Mesenchymal stem cell (in vitro differentiated cells and primary cell): Measurements from ENCODE around the gene CROT. TPM values are rescaled to one million over a fixed set of nuclear protein-coding genes. Genes with fewer than 3 reads are reported as not detected.

Source experiments
- DNase-seq: peaks from one replicate; pipeline ENCODE4 v3.0.0-alpha.2; 2013
- H2AFZ ChIP-seq: one replicate; pipeline ENCODE4 v1.6.1; 2013; ENCODE audit warnings: low read depth, mild to moderate bottlenecking, control low read depth, inconsistent platforms, low read length, moderate library complexity
- H2AK5ac ChIP-seq: 2 replicates; pipeline ENCODE4 v1.6.1; 2013; ENCODE audit warnings: low read length, moderate library complexity, mild to moderate bottlenecking, inconsistent platforms; ENCODE audit not compliant: severe bottlenecking
- H2BK120ac ChIP-seq: one replicate; pipeline ENCODE4 v1.6.1; 2013; ENCODE audit warnings: low read depth, mild to moderate bottlenecking, inconsistent platforms, low read length, moderate library complexity
- H2BK12ac ChIP-seq, 2 experiments: one replicate each; pipeline ENCODE4 v1.6.1; 2013; ENCODE audit warnings: inconsistent platforms in 2 of 2, low read length in 2 of 2, mild to moderate bottlenecking in 2 of 2, moderate library complexity in 2 of 2, control low read depth in 1 of 2
- H2BK15ac ChIP-seq: one replicate; pipeline ENCODE4 v1.6.1; 2013; ENCODE audit warnings: mild to moderate bottlenecking, low read depth, inconsistent platforms; ENCODE audit not compliant: poor library complexity, severe bottlenecking
- H2BK5ac ChIP-seq: 2 replicates; pipeline ENCODE4 v1.6.1; 2013; ENCODE audit warnings: low read depth, mild to moderate bottlenecking, low read length, control low read depth, inconsistent platforms; ENCODE audit not compliant: poor library complexity, severe bottlenecking
- H3K14ac ChIP-seq, 2 experiments: one replicate each; pipeline ENCODE4 v1.6.1; 2013; ENCODE audit warnings: inconsistent platforms in 2 of 2, low read length in 2 of 2, control low read depth in 1 of 2, mild to moderate bottlenecking in 1 of 2, moderate library complexity in 1 of 2
- H3K18ac ChIP-seq, 2 experiments: one replicate each; pipeline ENCODE4 v1.6.1; 2013; ENCODE audit warnings: inconsistent platforms in 2 of 2, low read length in 2 of 2, control low read depth in 1 of 2, low read depth in 1 of 2, mild to moderate bottlenecking in 1 of 2
- H3K23ac ChIP-seq, 2 experiments: one replicate each; pipeline ENCODE4 v1.6.1; 2013; ENCODE audit warnings: inconsistent platforms in 2 of 2, low read length in 2 of 2, mild to moderate bottlenecking in 2 of 2, moderate library complexity in 2 of 2, control low read depth in 1 of 2
- H3K27ac ChIP-seq: 2 replicates; pipeline ENCODE4 v1.5.1; 2013; ENCODE audit warnings: mild to moderate bottlenecking, moderate library complexity, low read length, control low read depth, inconsistent platforms; ENCODE audit not compliant: poor library complexity, severe bottlenecking
- H3K27me3 ChIP-seq, 2 experiments: 2 replicates each; pipeline versions ENCODE4 v1.6.1 to v1.7.0; 2013; ENCODE audit warnings: low read length in 2 of 2, mild to moderate bottlenecking in 2 of 2, moderate library complexity in 2 of 2, control low read depth in 1 of 2, inconsistent platforms in 1 of 2; ENCODE audit not compliant: control insufficient read depth in 1 of 2, insufficient read depth in 1 of 2
- H3K36me3 ChIP-seq, 2 experiments: 2 replicates each; pipeline versions ENCODE4 v1.6.1 to v1.7.0; 2013; ENCODE audit warnings: low read length in 2 of 2, control low read depth in 1 of 2, inconsistent platforms in 1 of 2, low read depth in 1 of 2, mild to moderate bottlenecking in 1 of 2; ENCODE audit not compliant: insufficient read depth in 2 of 2, control insufficient read depth in 1 of 2
- H3K4ac ChIP-seq, 2 experiments: one replicate each; pipeline ENCODE4 v1.6.1; 2013; ENCODE audit warnings: inconsistent platforms in 2 of 2, low read length in 2 of 2, mild to moderate bottlenecking in 2 of 2, moderate library complexity in 2 of 2, control low read depth in 1 of 2, low read depth in 1 of 2
- H3K4me1 ChIP-seq: 2 replicates; pipeline ENCODE4 v1.6.1; 2013; ENCODE audit warnings: low read depth, low read length, control low read depth; ENCODE audit not compliant: control insufficient read depth, insufficient read depth
- H3K4me2 ChIP-seq: 2 replicates; pipeline ENCODE4 v1.6.1; 2013; ENCODE audit warnings: low read length, mild to moderate bottlenecking, inconsistent platforms; ENCODE audit not compliant: poor library complexity, severe bottlenecking
- H3K4me3 ChIP-seq, 2 experiments: 2 replicates each; pipeline versions ENCODE4 v1.5.1 to v1.7.0; 2013; ENCODE audit warnings: low read length in 2 of 2, mild to moderate bottlenecking in 2 of 2, control low read depth in 1 of 2, low read depth in 1 of 2; ENCODE audit not compliant: insufficient read depth in 1 of 2
- H3K79me1 ChIP-seq: replicated peaks from 2 replicates; pipeline ENCODE4 v1.6.1; 2013; ENCODE audit warnings: mild to moderate bottlenecking, control low read depth, low read length, inconsistent platforms; ENCODE audit not compliant: poor library complexity, severe bottlenecking
- H3K9ac ChIP-seq: 2 replicates; pipeline ENCODE4 v1.7.0; 2013; ENCODE audit warnings: mild to moderate bottlenecking, low read length, moderate library complexity
- H3K9me3 ChIP-seq: 2 replicates; pipeline ENCODE4 v1.7.0; 2013; ENCODE audit warnings: mild to moderate bottlenecking, low read length; ENCODE audit not compliant: control insufficient read depth
- H4K8ac ChIP-seq: one replicate; pipeline ENCODE4 v1.6.1; 2013; ENCODE audit warnings: inconsistent platforms, mild to moderate bottlenecking, low read length, moderate library complexity
- H4K91ac ChIP-seq: one replicate; pipeline ENCODE4 v1.6.1; 2013; ENCODE audit warnings: mild to moderate bottlenecking, low read length, inconsistent platforms
- WGBS: methylation state at CpG from one replicate; pipeline ENCODE4 v1.1.7; 2013; ENCODE audit warnings: mixed read lengths; 5-methylcytosine and 5-hydroxymethylcytosine counted together
- small RNA-seq: library from polyadenylated mRNA; stranded (forward); fragments of <200 nt; extraction: miRNeasy Mini kit (QIAGEN cat#:217004); gene quantifications from one replicate; pipeline ENCODE3, GENCODE V24; 2013; ENCODE audit warnings: low read depth

Gene CROT

DNA sequence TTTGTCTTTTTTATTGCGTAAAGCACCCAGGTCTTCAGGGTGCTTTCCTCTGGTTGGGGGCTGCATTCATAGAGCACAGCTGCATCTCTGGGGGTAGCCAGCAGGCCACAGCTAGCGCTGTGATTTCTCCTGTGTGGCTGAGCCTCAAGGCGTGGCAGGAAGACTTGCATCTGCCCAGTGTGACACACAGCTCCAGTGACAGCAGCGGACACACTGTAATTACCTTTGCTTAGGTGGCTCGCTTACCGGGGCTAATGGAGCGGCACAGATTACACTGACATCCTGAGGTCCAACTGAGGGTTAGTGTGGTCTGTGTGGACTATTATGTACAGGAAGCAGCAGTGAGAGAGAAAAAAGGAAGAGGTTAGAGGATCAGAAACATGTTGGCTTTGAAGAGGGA lies 102.9 kb downstream of the CROT start:
- H2AK5ac ChIP-seq = no peak overlapping the region
- H3K4me2 ChIP-seq = no peak overlapping the region
- H2BK12ac ChIP-seq = no peak overlapping the region
- no peak overlapping the region for H3K4me3 ChIP-seq
- H3K18ac ChIP-seq = no peak overlapping the region
- no peak overlapping the region for H3K27ac ChIP-seq
- no peak for DNase-seq
- H4K8ac ChIP-seq = no peak overlapping the region
- 72% methylated on average over 7 of the region's 7 CpGs for WGBS
- H3K9me3 ChIP-seq = no peaks in the 10 kb centered on the region
- peak overlapping the region in 1 of 2 experiments; percentile 60 for H3K14ac ChIP-seq
- no peaks in the 10 kb centered on the region for H3K27me3 ChIP-seq
- no peak overlapping the region for H3K23ac ChIP-seq
- H2BK5ac ChIP-seq = no peak overlapping the region
- no peak overlapping the region for H4K91ac ChIP-seq
- H3K9ac ChIP-seq = no peak overlapping the region
- H3K4ac ChIP-seq = no peak overlapping the region
- H2AFZ ChIP-seq = no peak overlapping the region
- no peaks in the 10 kb centered on the region for H3K79me1 ChIP-seq
- peaks cover 2% of the 10 kb centered on the region for H3K4me1 ChIP-seq
- no peaks in the 10 kb centered on the region for H3K36me3 ChIP-seq
- no peak overlapping the region for H2BK15ac ChIP-seq
- no peak overlapping the region for H2BK120ac ChIP-seq

Small RNA genes lying within 50 kb of the gene (small RNA-seq; reads per million reads assigned to genes)
- gene RF02195 = not detected
- not detected for gene RF02196
